Nephron (organoid): ENCODE measurements around the gene XXYLT1.

Experiments
- H3K27ac Mint-ChIP-seq, 3 experiments: 2 replicates each; pipeline ENCODE4 v1.8.0; 2020; ENCODE audit warnings: mixed read lengths in 3 of 3, mild to moderate bottlenecking in 2 of 3, moderate library complexity in 1 of 3
- H3K27me3 Mint-ChIP-seq: 2 replicates; pipeline ENCODE4 v1.8.0; 2021; ENCODE audit warnings: low read depth, mild to moderate bottlenecking, moderate library complexity, mixed read lengths
- H3K36me3 Mint-ChIP-seq: 2 replicates; pipeline ENCODE4 v1.8.0; 2020; ENCODE audit warnings: low read depth, mixed read lengths
- H3K4me1 Mint-ChIP-seq: 2 replicates; pipeline ENCODE4 v1.8.0; 2020; ENCODE audit warnings: mixed read lengths
- H3K4me3 Mint-ChIP-seq, 3 experiments: 2 replicates each; pipeline ENCODE4 v1.8.0; 2020; ENCODE audit warnings: mild to moderate bottlenecking in 3 of 3, mixed read lengths in 3 of 3, moderate library complexity in 2 of 3
- H3K9me3 Mint-ChIP-seq: 2 replicates; pipeline ENCODE4 v1.8.0; 2020; ENCODE audit warnings: mixed read lengths
- TF ChIP-seq, protein P1 (sequence below), 3 experiments: fragments of 200-600 bp; sonication (generic); IDR thresholded peaks; one replicate each; pipeline ENCODE4 v1.5.0; 2021; ENCODE audit warnings: antibody characterized with exemption in 3 of 3; ENCODE audit not compliant: unreplicated experiment in 3 of 3

Gene XXYLT1

GRCh38 chr3:195165790-195166189, 105.2 kb downstream of the XXYLT1 start:
- Mint-ChIP-seq H3K27ac (no peak overlapping the region), H3K27me3 (peaks cover 3% of the 10 kb centered on the region), H3K9me3 (no peaks in the 10 kb centered on the region), H3K4me3 (no peak overlapping the region), H3K4me1 (peaks cover 34% of the 10 kb centered on the region), H3K36me3 (no peaks in the 10 kb centered on the region)
- TF ChIP-seq, protein P1, sequence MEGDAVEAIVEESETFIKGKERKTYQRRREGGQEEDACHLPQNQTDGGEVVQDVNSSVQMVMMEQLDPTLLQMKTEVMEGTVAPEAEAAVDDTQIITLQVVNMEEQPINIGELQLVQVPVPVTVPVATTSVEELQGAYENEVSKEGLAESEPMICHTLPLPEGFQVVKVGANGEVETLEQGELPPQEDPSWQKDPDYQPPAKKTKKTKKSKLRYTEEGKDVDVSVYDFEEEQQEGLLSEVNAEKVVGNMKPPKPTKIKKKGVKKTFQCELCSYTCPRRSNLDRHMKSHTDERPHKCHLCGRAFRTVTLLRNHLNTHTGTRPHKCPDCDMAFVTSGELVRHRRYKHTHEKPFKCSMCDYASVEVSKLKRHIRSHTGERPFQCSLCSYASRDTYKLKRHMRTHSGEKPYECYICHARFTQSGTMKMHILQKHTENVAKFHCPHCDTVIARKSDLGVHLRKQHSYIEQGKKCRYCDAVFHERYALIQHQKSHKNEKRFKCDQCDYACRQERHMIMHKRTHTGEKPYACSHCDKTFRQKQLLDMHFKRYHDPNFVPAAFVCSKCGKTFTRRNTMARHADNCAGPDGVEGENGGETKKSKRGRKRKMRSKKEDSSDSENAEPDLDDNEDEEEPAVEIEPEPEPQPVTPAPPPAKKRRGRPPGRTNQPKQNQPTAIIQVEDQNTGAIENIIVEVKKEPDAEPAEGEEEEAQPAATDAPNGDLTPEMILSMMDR (IDR thresholded peaks at IDR 0.05; ENCODE audit: unreplicated experiment in 3 of 3) = no peak

- TF ChIP-seq, protein P1 (IDR thresholded peaks at IDR 0.05; ENCODE audit: unreplicated experiment in 3 of 3) = no peak
- peaks cover 3% of the 10 kb centered on the region for H3K27me3 Mint-ChIP-seq
- no peaks in the 10 kb centered on the region for H3K36me3 Mint-ChIP-seq
- no peak overlapping the region for H3K27ac Mint-ChIP-seq
- no peaks in the 10 kb centered on the region for H3K9me3 Mint-ChIP-seq
- peaks cover 34% of the 10 kb centered on the region for H3K4me1 Mint-ChIP-seq
- no peak overlapping the region for H3K4me3 Mint-ChIP-seq
Observed at GRCh38 chr3:195165265-195165609, 105.7 kb downstream of the XXYLT1 start.

- TF ChIP-seq, protein P1 (IDR thresholded peaks at IDR 0.05; ENCODE audit: unreplicated experiment in 3 of 3) = no peak
- Mint-ChIP-seq H3K4me1 (peaks cover 38% of the 10 kb centered on the region), H3K27ac (peak overlapping the region in 1 of 3 experiments; percentile 53), H3K4me3 (no peak overlapping the region), H3K36me3 (no peaks in the 10 kb centered on the region), H3K9me3 (no peaks in the 10 kb centered on the region), H3K27me3 (peaks cover 3% of the 10 kb centered on the region)
Observed at GRCh38 chr3:195164573-195165264, 106.2 kb downstream of the XXYLT1 start.

DNA sequence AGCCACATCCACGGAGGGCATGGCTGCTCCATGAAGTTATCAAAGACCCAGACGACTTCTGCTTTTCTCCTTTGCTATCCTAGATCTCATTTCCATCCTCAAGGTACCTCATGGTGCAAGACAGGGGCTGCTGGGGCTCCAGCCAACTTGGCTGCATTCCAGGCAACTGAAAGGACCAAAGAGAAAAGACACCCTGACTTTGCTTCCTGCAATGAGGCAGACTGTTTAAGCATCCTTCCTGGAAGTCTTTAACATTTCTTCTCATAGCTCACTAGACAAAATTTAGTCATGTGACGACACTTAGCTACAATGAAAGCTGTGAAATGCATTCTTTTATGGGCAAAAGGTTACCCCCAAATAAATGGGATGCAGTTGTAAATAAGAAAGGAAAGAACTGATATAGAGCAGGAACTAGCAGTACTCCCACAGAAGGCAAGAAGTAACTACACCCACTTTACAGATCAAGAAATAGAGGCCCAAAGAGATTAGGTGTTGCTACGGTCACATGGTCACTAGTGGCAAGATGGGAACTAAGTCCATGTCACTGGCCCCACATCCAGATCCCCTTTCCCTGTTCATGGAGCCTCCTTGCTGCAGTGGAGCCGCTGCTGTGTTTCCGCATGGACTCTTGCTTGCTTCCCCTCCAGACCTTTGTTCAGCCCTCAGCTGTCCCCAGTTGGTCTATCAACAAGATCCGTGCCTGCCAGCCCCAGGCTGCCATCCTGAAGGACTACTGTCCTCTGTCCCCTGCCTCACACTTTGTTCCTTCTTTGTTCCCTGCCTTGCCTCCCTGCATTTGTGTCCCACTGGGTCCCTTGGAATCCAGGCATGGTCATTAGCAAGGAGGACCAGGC, 107.0 kb downstream of the XXYLT1 start:
- no peaks in the 10 kb centered on the region for H3K36me3 Mint-ChIP-seq
- TF ChIP-seq, protein P1 (IDR thresholded peaks at IDR 0.05; ENCODE audit: unreplicated experiment in 3 of 3) = no peak
- H3K27ac Mint-ChIP-seq = peak overlapping the region in 2 of 3 experiments; percentile 53 to 85
- no peak overlapping the region for H3K4me3 Mint-ChIP-seq
- H3K9me3 Mint-ChIP-seq = no peaks in the 10 kb centered on the region
- peaks cover 45% of the 10 kb centered on the region for H3K4me1 Mint-ChIP-seq
- peaks cover 3% of the 10 kb centered on the region for H3K27me3 Mint-ChIP-seq

DNA sequence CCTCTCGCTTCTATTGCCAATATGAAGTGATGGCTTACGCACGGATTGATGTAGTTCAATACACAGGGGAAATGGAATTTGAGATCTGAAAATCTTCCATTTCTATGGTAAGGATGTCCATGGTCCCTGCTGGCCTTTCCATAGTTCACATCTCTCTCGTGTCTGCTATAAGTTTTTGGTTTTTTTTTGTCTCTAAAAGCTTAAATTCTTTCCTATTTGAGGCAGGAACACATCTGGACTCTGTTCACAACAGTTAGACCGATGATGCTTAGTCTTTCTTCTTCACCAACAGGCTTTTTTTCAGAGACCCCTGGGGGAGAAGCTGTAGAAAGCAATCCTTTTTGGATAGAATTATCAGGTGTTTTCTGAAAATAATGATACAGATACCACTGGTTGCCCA, 108.1 kb downstream of the XXYLT1 start:
- Mint-ChIP-seq H3K27me3 (no peaks in the 10 kb centered on the region), H3K36me3 (no peaks in the 10 kb centered on the region), H3K4me1 (peaks cover 53% of the 10 kb centered on the region), H3K27ac (peak overlapping the region; percentile 65 to 92 (median 85)), H3K4me3 (no peak overlapping the region), H3K9me3 (no peaks in the 10 kb centered on the region)
- TF ChIP-seq, protein P1 (IDR thresholded peaks at IDR 0.05; ENCODE audit: unreplicated experiment in 3 of 3) = no peak
